ENCODE results near the gene SPPL2A.
"Not testable (repeated sequence)": the region's sequence is repeated elsewhere in the genome, so short reads cannot be mapped to it uniquely, and the experiment has no call there.

DNA sequence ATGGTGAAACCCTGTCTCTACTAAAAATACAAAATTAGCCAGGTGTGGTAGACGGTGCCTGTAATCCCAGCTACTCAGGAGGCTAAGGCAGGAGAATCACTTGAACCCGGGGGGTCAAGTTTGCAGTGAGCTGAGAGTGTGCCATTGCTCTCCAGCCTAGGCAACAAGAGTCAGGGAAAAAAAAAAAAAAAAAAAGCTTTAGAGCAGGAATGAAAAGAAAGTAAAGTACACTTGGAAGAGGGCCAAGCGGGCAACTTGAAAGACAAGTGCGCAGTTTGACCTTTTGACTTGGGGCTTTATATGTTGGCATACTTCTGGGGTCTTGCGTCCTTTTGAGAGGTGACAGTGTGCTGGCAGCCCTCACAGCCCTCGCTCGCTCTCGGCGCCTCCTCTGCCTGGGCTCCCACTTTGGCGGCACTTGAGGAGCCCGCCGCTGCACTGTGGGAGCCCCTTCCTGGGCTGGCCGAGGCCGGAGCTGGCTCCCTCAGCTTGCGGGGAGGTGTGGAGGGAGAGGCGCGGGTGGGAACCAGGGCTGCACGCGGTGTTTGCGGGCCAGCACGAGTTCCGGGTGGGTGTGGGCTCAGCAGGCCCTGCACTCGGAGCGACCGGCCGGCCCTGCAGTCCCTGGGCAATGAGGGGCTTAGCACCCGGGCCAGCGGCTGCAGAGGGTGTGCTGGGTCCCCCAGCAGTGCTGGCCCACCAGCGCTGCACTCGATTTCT is 46.1 kb upstream of the SPPL2A start:
- TF ChIP-seq, protein P1, sequence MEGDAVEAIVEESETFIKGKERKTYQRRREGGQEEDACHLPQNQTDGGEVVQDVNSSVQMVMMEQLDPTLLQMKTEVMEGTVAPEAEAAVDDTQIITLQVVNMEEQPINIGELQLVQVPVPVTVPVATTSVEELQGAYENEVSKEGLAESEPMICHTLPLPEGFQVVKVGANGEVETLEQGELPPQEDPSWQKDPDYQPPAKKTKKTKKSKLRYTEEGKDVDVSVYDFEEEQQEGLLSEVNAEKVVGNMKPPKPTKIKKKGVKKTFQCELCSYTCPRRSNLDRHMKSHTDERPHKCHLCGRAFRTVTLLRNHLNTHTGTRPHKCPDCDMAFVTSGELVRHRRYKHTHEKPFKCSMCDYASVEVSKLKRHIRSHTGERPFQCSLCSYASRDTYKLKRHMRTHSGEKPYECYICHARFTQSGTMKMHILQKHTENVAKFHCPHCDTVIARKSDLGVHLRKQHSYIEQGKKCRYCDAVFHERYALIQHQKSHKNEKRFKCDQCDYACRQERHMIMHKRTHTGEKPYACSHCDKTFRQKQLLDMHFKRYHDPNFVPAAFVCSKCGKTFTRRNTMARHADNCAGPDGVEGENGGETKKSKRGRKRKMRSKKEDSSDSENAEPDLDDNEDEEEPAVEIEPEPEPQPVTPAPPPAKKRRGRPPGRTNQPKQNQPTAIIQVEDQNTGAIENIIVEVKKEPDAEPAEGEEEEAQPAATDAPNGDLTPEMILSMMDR (conservative IDR thresholded peaks at IDR 0.05): not testable (repeated sequence)
- not testable (repeated sequence) for TF ChIP-seq ZFX (IDR thresholded peaks at IDR 0.05)
